Naive B cell (primary cell): Measurements from ENCODE around the gene SUZ12. TPM values are rescaled to one million over a fixed set of nuclear protein-coding genes. Genes with fewer than 3 reads are reported as not detected.
A peak's percentile ranks its signal among the peaks of the same experiment; 100 is the strongest.
"Not testable (repeated sequence)": the region's sequence is repeated elsewhere in the genome, so short reads cannot be mapped to it uniquely, and the experiment has no call there.

ENCODE experiments used
- ATAC-seq, 2 donors: fragments of 150-1000 bp; cut with Tn5 transposase; 2 replicates each; pipeline ENCODE4 v1.10.0; 2021; ENCODE audit warnings: low read depth in 2 of 2, mild to moderate bottlenecking in 2 of 2, moderate library complexity in 2 of 2
- DNase-seq: peaks from one replicate; pipeline ENCODE4 v3.0.0; 2022
- H3K27ac Mint-ChIP-seq, 6 donors: one replicate each; pipeline ENCODE4 v1.8.0; 2020 to 2022; ENCODE audit warnings: mild to moderate bottlenecking in 6 of 6, mixed read lengths in 6 of 6, moderate library complexity in 5 of 6, inconsistent platforms in 2 of 6
- H3K27me3 Mint-ChIP-seq, 3 donors: one replicate each; pipeline ENCODE4 v1.8.0; 2021 to 2022; ENCODE audit warnings: mixed read lengths in 3 of 3, mild to moderate bottlenecking in 1 of 3
- H3K36me3 Mint-ChIP-seq, 2 donors: one replicate each; pipeline ENCODE4 v1.8.0; 2020 to 2022; ENCODE audit warnings: mixed read lengths in 2 of 2, inconsistent platforms in 1 of 2, mild to moderate bottlenecking in 1 of 2
- H3K4me1 Mint-ChIP-seq, 3 donors: one replicate each; pipeline ENCODE4 v1.8.0; 2020 to 2022; ENCODE audit warnings: mixed read lengths in 3 of 3, inconsistent platforms in 1 of 3, mild to moderate bottlenecking in 1 of 3, moderate library complexity in 1 of 3
- H3K4me3 Mint-ChIP-seq, 8 donors: one replicate each; pipeline ENCODE4 v1.8.0; 2020 to 2022; ENCODE audit warnings: mild to moderate bottlenecking in 8 of 8, mixed read lengths in 8 of 8, moderate library complexity in 8 of 8, inconsistent platforms in 2 of 8
- H3K9me3 Mint-ChIP-seq, 7 donors: one replicate each; pipeline ENCODE4 v1.8.0; 2020 to 2022; ENCODE audit warnings: mixed read lengths in 7 of 7, mild to moderate bottlenecking in 5 of 7, inconsistent platforms in 2 of 7, moderate library complexity in 1 of 7
- polyA plus RNA-seq, 6 donors: library from polyadenylated mRNA; unstranded; fragments of 300-500 nt; fragmentation: Illumina TruSeq; gene quantifications; one replicate each; pipeline ENCODE4 v1.2.3, GENCODE V29; 2021; ENCODE audit warnings: low read depth in 6 of 6

The SUZ12 gene
- polyA plus RNA-seq, 6 donors from 2014 or later: 16.4 to 28.4 (median 24.3) TPM

GRCh38 chr17:31975391-31975790, 38.6 kb downstream of the SUZ12 start:
- not testable (repeated sequence) for H3K9me3 Mint-ChIP-seq, H3K27ac Mint-ChIP-seq, H3K4me1 Mint-ChIP-seq

GRCh38 chr17:31991821-31992220, 55.0 kb downstream of the SUZ12 start:
- not testable (repeated sequence) for H3K4me3 Mint-ChIP-seq, H3K27me3 Mint-ChIP-seq, H3K36me3 Mint-ChIP-seq, H3K4me1 Mint-ChIP-seq, DNase-seq, H3K27ac Mint-ChIP-seq, ATAC-seq, H3K9me3 Mint-ChIP-seq

More at GRCh38 chr17:31975391-31975790, 38.6 kb downstream of the SUZ12 start:
- not testable (repeated sequence) for H3K27me3 Mint-ChIP-seq, DNase-seq, ATAC-seq, H3K4me3 Mint-ChIP-seq
- peaks cover 11 to 23% of the 10 kb centered on the region in 2 donors for H3K36me3 Mint-ChIP-seq

GRCh38 chr17:31997005-31997404, 60.2 kb downstream of the SUZ12 start:
- no peak for DNase-seq
- H3K4me3 Mint-ChIP-seq: no peak overlapping the region
- no peaks in the 10 kb centered on the region for H3K9me3 Mint-ChIP-seq
- H3K4me1 Mint-ChIP-seq: no peaks in the 10 kb centered on the region
- ATAC-seq: no peak
- H3K27ac Mint-ChIP-seq: no peak overlapping the region
- H3K27me3 Mint-ChIP-seq: no peaks in the 10 kb centered on the region
- H3K36me3 Mint-ChIP-seq: no peaks in the 10 kb centered on the region

GRCh38 chr17:32006957-32007462, 70.2 kb downstream of the SUZ12 start, which contains the start of gene LRRC37B:
Gene LRRC37B (plus strand): TSS chr17:32007383. CDS start chr17:32021393, 14,010 bp downstream.
- DNase-seq: peak; percentile 86
- Mint-ChIP-seq H3K36me3 (no peaks in the 10 kb centered on the region), H3K27ac (peak within 1 kb of the TSS in 5 of 6 donors; percentile 32 to 86 (median 72)), H3K9me3 (no peaks in the 10 kb centered on the region), H3K4me3 (peak within 1 kb of the TSS; percentile 86 to 95 (median 92)), H3K4me1 (peaks cover 26 to 45% (median 40%) of the 10 kb centered on the region in 3 donors), H3K27me3 (no peaks in the 10 kb centered on the region)
- ATAC-seq: peak; percentile 93 to 94

- no peaks in the 10 kb centered on the region for H3K27me3 Mint-ChIP-seq
- H3K4me1 Mint-ChIP-seq: peaks cover 26 to 48% (median 44%) of the 10 kb centered on the region in 3 donors
- peak; percentile 41 to 45 for ATAC-seq
- H3K36me3 Mint-ChIP-seq: no peaks in the 10 kb centered on the region
- H3K9me3 Mint-ChIP-seq: no peaks in the 10 kb centered on the region
- DNase-seq: no peak
- peak overlapping the region in 5 of 6 donors; percentile 9 to 86 (median 72) for H3K27ac Mint-ChIP-seq
- H3K4me3 Mint-ChIP-seq: peak overlapping the region; percentile 86 to 95 (median 92)
Measured at GRCh38 chr17:32007463-32008298, 70.9 kb downstream of the SUZ12 start.

GRCh38 chr17:32009262-32009542, 72.4 kb downstream of the SUZ12 start:
- no peaks in the 10 kb centered on the region for H3K9me3 Mint-ChIP-seq
- H3K4me3 Mint-ChIP-seq: peak overlapping the region; percentile 29 to 95 (median 92)
- no peaks in the 10 kb centered on the region for H3K36me3 Mint-ChIP-seq
- ATAC-seq (no peak), DNase-seq (no peak)
- no peaks in the 10 kb centered on the region for H3K27me3 Mint-ChIP-seq
- peaks cover 22 to 47% (median 42%) of the 10 kb centered on the region in 3 donors for H3K4me1 Mint-ChIP-seq
- peak overlapping the region in 4 of 6 donors; percentile 5 to 37 (median 36) for H3K27ac Mint-ChIP-seq

- Mint-ChIP-seq H3K27me3 (no peaks in the 10 kb centered on the region), H3K36me3 (no peaks in the 10 kb centered on the region), H3K9me3 (no peaks in the 10 kb centered on the region), H3K4me1 (peaks cover 22 to 49% (median 42%) of the 10 kb centered on the region in 3 donors), H3K27ac (peak overlapping the region in 1 of 6 donors; percentile 36), H3K4me3 (peak overlapping the region in 6 of 8 donors; percentile 30 to 95 (median 88))
- DNase-seq (no peak), ATAC-seq (no peak)
Measured at GRCh38 chr17:32010114-32010513, 73.3 kb downstream of the SUZ12 start.

GRCh38 chr17:32015245-32016013, 78.6 kb downstream of the SUZ12 start:
- no peak for DNase-seq
- no peaks in the 10 kb centered on the region for H3K9me3 Mint-ChIP-seq
- no peaks in the 10 kb centered on the region for H3K36me3 Mint-ChIP-seq
- H3K27ac Mint-ChIP-seq: no peak overlapping the region
- no peak for ATAC-seq
- H3K27me3 Mint-ChIP-seq: no peaks in the 10 kb centered on the region
- peaks cover 8 to 33% (median 26%) of the 10 kb centered on the region in 3 donors for H3K4me1 Mint-ChIP-seq
- no peak overlapping the region for H3K4me3 Mint-ChIP-seq

- Mint-ChIP-seq H3K27me3 (no peaks in the 10 kb centered on the region), H3K36me3 (no peaks in the 10 kb centered on the region), H3K4me3 (no peak overlapping the region), H3K4me1 (peaks cover 4 to 27% (median 23%) of the 10 kb centered on the region in 3 donors), H3K9me3 (no peaks in the 10 kb centered on the region), H3K27ac (peak overlapping the region in 2 of 6 donors; percentile 38 to 89)
- ATAC-seq: no peak
- DNase-seq: no peak
Measured at GRCh38 chr17:32016231-32016630, 79.4 kb downstream of the SUZ12 start.

GRCh38 chr17:32019228-32019627, 82.4 kb downstream of the SUZ12 start:
- no peak for DNase-seq
- H3K27me3 Mint-ChIP-seq: no peaks in the 10 kb centered on the region
- no peak overlapping the region for H3K4me3 Mint-ChIP-seq
- H3K4me1 Mint-ChIP-seq: peaks cover 4 to 13% (median 11%) of the 10 kb centered on the region in 3 donors
- H3K36me3 Mint-ChIP-seq: no peaks in the 10 kb centered on the region
- H3K9me3 Mint-ChIP-seq: no peaks in the 10 kb centered on the region
- ATAC-seq: no peak
- H3K27ac Mint-ChIP-seq: no peak overlapping the region

- no peak for DNase-seq
- Mint-ChIP-seq H3K27ac (peak overlapping the region in 2 of 6 donors; percentile 47 to 54), H3K9me3 (no peaks in the 10 kb centered on the region), H3K4me3 (no peak overlapping the region), H3K4me1 (peaks cover 4 to 9% (median 7%) of the 10 kb centered on the region in 3 donors), H3K27me3 (no peaks in the 10 kb centered on the region), H3K36me3 (no peaks in the 10 kb centered on the region)
- ATAC-seq: no peak
Measured at GRCh38 chr17:32020943-32021614, 84.3 kb downstream of the SUZ12 start.

- DNase-seq: no peak
- peaks cover 0 to 4% (median 2%) of the 10 kb centered on the region in 3 donors for H3K4me1 Mint-ChIP-seq
- H3K27ac Mint-ChIP-seq: peak overlapping the region in 2 of 6 donors; percentile 47 to 54
- H3K27me3 Mint-ChIP-seq: no peaks in the 10 kb centered on the region
- no peaks in the 10 kb centered on the region for H3K9me3 Mint-ChIP-seq
- no peak for ATAC-seq
- H3K36me3 Mint-ChIP-seq: no peaks in the 10 kb centered on the region
- no peak overlapping the region for H3K4me3 Mint-ChIP-seq
Measured at GRCh38 chr17:32021615-32021955, 84.8 kb downstream of the SUZ12 start.

- H3K27ac Mint-ChIP-seq: peak overlapping the region in 1 of 6 donors; percentile 69
- not testable (repeated sequence) for H3K27me3 Mint-ChIP-seq, H3K9me3 Mint-ChIP-seq, H3K36me3 Mint-ChIP-seq, H3K4me1 Mint-ChIP-seq, DNase-seq, H3K4me3 Mint-ChIP-seq, ATAC-seq
Measured at GRCh38 chr17:32022554-32022953, 85.7 kb downstream of the SUZ12 start.
